Measurements from ENCODE around the gene EYA4. TPM values are rescaled to one million over a fixed set of nuclear protein-coding genes. Genes with fewer than 3 reads are reported as not detected.

EYA4 gene
- total RNA-seq, 2 experiments from 2014 or later, result not detected

DNA sequence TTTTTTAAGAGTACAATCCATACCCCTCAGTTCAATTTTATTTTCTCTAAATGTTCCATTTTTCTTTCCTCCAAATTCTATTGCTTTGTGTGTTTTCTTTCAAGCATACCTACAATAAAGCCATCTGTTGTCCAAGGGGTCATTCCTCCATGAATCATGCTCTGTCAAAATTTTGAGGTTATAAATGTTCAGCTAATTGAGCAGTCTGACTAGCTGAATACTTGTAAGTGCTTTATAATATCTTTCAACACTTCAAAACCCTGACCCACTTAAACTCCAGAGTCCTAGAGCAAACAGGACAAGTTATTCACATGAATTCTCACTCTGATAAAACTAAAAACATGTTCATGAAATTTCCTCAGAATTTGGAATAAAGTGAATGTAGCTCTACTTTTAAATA is 33.4 kb upstream of the EYA4 start:
- no peak overlapping the region for H3K4me3 ChIP-seq (ENCODE audit: low read depth, low read length, poor library complexity, severe bottlenecking)
- H3K4me1 ChIP-seq (ENCODE audit: insufficient read depth, low read length, poor library complexity, severe bottlenecking), result no peaks in the 10 kb centered on the region
- ChIA-PET POLR2A (no interaction called here), CTCF (ENCODE audit: unreplicated experiment) (no interaction called here)
- TF ChIP-seq, protein P1, sequence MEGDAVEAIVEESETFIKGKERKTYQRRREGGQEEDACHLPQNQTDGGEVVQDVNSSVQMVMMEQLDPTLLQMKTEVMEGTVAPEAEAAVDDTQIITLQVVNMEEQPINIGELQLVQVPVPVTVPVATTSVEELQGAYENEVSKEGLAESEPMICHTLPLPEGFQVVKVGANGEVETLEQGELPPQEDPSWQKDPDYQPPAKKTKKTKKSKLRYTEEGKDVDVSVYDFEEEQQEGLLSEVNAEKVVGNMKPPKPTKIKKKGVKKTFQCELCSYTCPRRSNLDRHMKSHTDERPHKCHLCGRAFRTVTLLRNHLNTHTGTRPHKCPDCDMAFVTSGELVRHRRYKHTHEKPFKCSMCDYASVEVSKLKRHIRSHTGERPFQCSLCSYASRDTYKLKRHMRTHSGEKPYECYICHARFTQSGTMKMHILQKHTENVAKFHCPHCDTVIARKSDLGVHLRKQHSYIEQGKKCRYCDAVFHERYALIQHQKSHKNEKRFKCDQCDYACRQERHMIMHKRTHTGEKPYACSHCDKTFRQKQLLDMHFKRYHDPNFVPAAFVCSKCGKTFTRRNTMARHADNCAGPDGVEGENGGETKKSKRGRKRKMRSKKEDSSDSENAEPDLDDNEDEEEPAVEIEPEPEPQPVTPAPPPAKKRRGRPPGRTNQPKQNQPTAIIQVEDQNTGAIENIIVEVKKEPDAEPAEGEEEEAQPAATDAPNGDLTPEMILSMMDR (conservative IDR thresholded peaks at IDR 0.05; ENCODE audit: low read length), result no peak
- TF ChIP-seq EZH2phosphoT487 (IDR thresholded peaks at IDR 0.05; ENCODE audit: borderline replicate concordance, low read depth, low read length), result no peak
- H3K9me3 ChIP-seq (ENCODE audit: low read length), result no peaks in the 10 kb centered on the region
- H3K79me2 ChIP-seq (ENCODE audit: insufficient read depth, low read depth, low read length), result no peaks in the 10 kb centered on the region
- no peaks in the 10 kb centered on the region for H3K36me3 ChIP-seq (ENCODE audit: insufficient read depth, low read length)
- no peak overlapping the region for H3K27ac ChIP-seq (ENCODE audit: low read depth, low read length, poor library complexity, severe bottlenecking)
- DNase-seq (ENCODE audit: low spot score), result no peak
- BruUV-seq (replicated peaks), result no TSS peak
- H3K4me2 ChIP-seq (ENCODE audit: low read length), result no peak overlapping the region
- H2AFZ ChIP-seq (ENCODE audit: low read length), result no peak overlapping the region
- intact Hi-C loops (cut with micrococcal nuclease; ENCODE audit: unreplicated experiment), result no loop called here
- no peaks in the 10 kb centered on the region for H4K20me1 ChIP-seq (ENCODE audit: insufficient read depth, low read length)
- no peaks in the 10 kb centered on the region for H3K9me2 ChIP-seq (ENCODE audit: insufficient read depth, low read length)

DNA sequence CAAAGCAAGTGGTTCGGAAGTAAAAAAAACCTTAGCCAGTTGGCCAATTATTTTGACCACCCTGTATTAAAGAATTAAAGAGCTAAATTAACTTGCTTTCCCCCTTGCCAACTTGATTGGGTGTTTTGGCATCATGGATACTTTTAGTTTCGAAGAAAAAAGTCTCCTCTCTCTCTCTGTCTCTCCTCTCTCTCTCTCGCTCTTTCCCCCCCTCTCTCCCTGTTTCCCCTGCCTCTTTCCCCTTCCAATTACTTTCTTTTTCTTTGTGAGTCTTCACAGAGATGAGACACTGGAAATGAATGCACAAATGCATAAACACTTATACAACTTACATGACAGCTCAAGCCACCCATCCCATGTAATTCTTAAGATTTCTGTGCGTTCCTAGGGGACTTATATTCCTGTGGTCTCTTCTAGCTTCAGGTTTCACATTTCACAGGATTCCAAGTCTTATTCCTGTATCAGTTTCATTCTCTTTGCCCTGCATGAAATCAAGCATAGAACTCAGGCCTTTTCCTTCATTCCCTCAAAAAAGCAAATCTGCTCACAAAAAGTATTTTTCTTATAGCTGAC is 32.9 kb upstream of the EYA4 start:
- ChIA-PET POLR2A (no interaction called here), CTCF (ENCODE audit: unreplicated experiment) (no interaction called here)
- Histone ChIP-seq H3K4me3 (ENCODE audit: low read depth, low read length, poor library complexity, severe bottlenecking) (no peak overlapping the region), H3K9me3 (ENCODE audit: low read length) (no peaks in the 10 kb centered on the region), H3K9me2 (ENCODE audit: insufficient read depth, low read length) (no peaks in the 10 kb centered on the region), H3K27ac (ENCODE audit: low read depth, low read length, poor library complexity, severe bottlenecking) (no peak overlapping the region), H3K79me2 (ENCODE audit: insufficient read depth, low read depth, low read length) (no peaks in the 10 kb centered on the region), H4K20me1 (ENCODE audit: insufficient read depth, low read length) (no peaks in the 10 kb centered on the region), H3K4me2 (ENCODE audit: low read length) (no peak overlapping the region), H3K4me1 (ENCODE audit: insufficient read depth, low read length, poor library complexity, severe bottlenecking) (no peaks in the 10 kb centered on the region), H2AFZ (ENCODE audit: low read length) (no peak overlapping the region), H3K36me3 (ENCODE audit: insufficient read depth, low read length) (no peaks in the 10 kb centered on the region)
- TF ChIP-seq, protein P1 (conservative IDR thresholded peaks at IDR 0.05; ENCODE audit: low read length), result no peak
- TF ChIP-seq EZH2phosphoT487 (IDR thresholded peaks at IDR 0.05; ENCODE audit: borderline replicate concordance, low read depth, low read length), result no peak
- BruUV-seq (replicated peaks), result no TSS peak
- DNase-seq (ENCODE audit: low spot score), result no peak
- intact Hi-C loops (cut with micrococcal nuclease; ENCODE audit: unreplicated experiment), result no loop called here

DNA sequence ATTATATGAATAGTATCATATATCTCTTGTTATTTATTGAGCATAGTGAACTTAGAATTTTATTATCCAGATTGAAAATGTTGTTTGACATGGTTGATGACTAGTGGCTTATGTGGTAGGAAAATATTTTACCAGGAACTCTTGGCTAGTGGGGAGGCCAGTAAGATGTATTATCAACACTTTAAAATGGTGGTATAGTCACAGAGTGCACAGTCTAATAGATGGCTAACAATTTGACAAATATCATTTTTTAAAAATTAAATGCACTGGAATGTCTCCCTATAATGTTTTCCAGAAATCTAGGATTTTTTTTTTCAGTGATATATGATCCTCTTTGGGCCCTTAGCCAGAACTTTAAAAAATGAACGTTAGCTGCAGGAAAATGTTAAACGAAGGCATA is 26.9 kb upstream of the EYA4 start:
- no peaks in the 10 kb centered on the region for H3K79me2 ChIP-seq (ENCODE audit: insufficient read depth, low read depth, low read length)
- H3K9me2 ChIP-seq (ENCODE audit: insufficient read depth, low read length), result no peaks in the 10 kb centered on the region
- H3K27ac ChIP-seq (ENCODE audit: low read depth, low read length, poor library complexity, severe bottlenecking), result no peak overlapping the region
- ChIA-PET POLR2A (interaction anchor here (0.8 kb wide), 1 partner anchor 15 kb away, joined by 4 read pairs; no protein-coding TSS in a partner anchor), CTCF (ENCODE audit: unreplicated experiment) (no interaction called here)
- TF ChIP-seq EZH2phosphoT487 (IDR thresholded peaks at IDR 0.05; ENCODE audit: borderline replicate concordance, low read depth, low read length), result no peak
- TF ChIP-seq, protein P1 (conservative IDR thresholded peaks at IDR 0.05; ENCODE audit: low read length), result no peak
- no peaks in the 10 kb centered on the region for H3K36me3 ChIP-seq (ENCODE audit: insufficient read depth, low read length)
- no peak for DNase-seq (ENCODE audit: low spot score)
- intact Hi-C loops (cut with micrococcal nuclease; ENCODE audit: unreplicated experiment), result no loop called here
- no peak overlapping the region for H2AFZ ChIP-seq (ENCODE audit: low read length)
- H3K4me2 ChIP-seq (ENCODE audit: low read length), result no peak overlapping the region
- H3K4me3 ChIP-seq (ENCODE audit: low read depth, low read length, poor library complexity, severe bottlenecking), result no peak overlapping the region
- H4K20me1 ChIP-seq (ENCODE audit: insufficient read depth, low read length), result no peaks in the 10 kb centered on the region
- H3K9me3 ChIP-seq (ENCODE audit: low read length), result no peaks in the 10 kb centered on the region
- no TSS peak for BruUV-seq (replicated peaks)
- H3K4me1 ChIP-seq (ENCODE audit: insufficient read depth, low read length, poor library complexity, severe bottlenecking), result no peaks in the 10 kb centered on the region

Data from OCI-LY7 (cell line).